Activated CD8-positive, alpha-beta memory T cell treated with anti-CD3 and anti-CD28 coated beads, Interleukin-2, amount 50 U/mL, for 24 hours (primary cell): ENCODE data around the gene AHSP.
"Not testable (repeated sequence)": the region's sequence is repeated elsewhere in the genome, so short reads cannot be mapped to it uniquely, and the experiment has no call there.

Source experiments
- DNase-seq: peaks from one replicate; pipeline ENCODE4 v3.0.0-alpha.2; 2020; ENCODE audit errors: extremely low read depth

Gene AHSP

GRCh38 chr16:31531096-31531495 lies 3.4 kb downstream of the AHSP start:
- no peak for DNase-seq

- DNase-seq, result no peak
These were observed 4.4 kb downstream of the AHSP start for GRCh38 chr16:31532120-31532519.

- no peak for DNase-seq
These were observed 5.2 kb downstream of the AHSP start for GRCh38 chr16:31532896-31533295.

- no peak for DNase-seq
These were observed 8.0 kb downstream of the AHSP start for GRCh38 chr16:31535737-31536136.

GRCh38 chr16:31536804-31537361 lies 9.2 kb downstream of the AHSP start:
- DNase-seq, result no peak

- no peak for DNase-seq
These were observed 9.9 kb downstream of the AHSP start for GRCh38 chr16:31537362-31538242.

GRCh38 chr16:31538243-31538598 lies 10.5 kb downstream of the AHSP start:
- DNase-seq, result not testable (repeated sequence)

- DNase-seq, result not testable (repeated sequence)
These were observed 12.1 kb downstream of the AHSP start for GRCh38 chr16:31539762-31540161.

GRCh38 chr16:31542763-31543162 lies 15.1 kb downstream of the AHSP start:
- DNase-seq, result no peak

- DNase-seq, result no peak
These were observed 33.9 kb downstream of the AHSP start for GRCh38 chr16:31561426-31562233.

- DNase-seq, result no peak
These were observed 41.1 kb downstream of the AHSP start for GRCh38 chr16:31568577-31569359.

- no peak for DNase-seq
These were observed 41.6 kb downstream of the AHSP start for GRCh38 chr16:31569360-31569717.

GRCh38 chr16:31572821-31573220 lies 45.1 kb downstream of the AHSP start:
- DNase-seq, result no peak

GRCh38 chr16:31574159-31574558 lies 46.5 kb downstream of the AHSP start:
- not testable (repeated sequence) for DNase-seq

- no peak for DNase-seq
These were observed 49.7 kb downstream of the AHSP start for GRCh38 chr16:31577411-31577810.
